PC-3 (cell line): ENCODE measurements around the gene DGKD. TPM values are rescaled to one million over a fixed set of nuclear protein-coding genes. Genes with fewer than 3 reads are reported as not detected.
A peak's percentile ranks its signal among the peaks of the same experiment; 100 is the strongest.

Source experiments
- ATAC-seq: fragments of 200-7000 bp; cut with Tn5 transposase; 2 replicates; pipeline ENCODE4 v1.9.1; 2020; ENCODE audit warnings: mild to moderate bottlenecking, moderate library complexity
- BruUV-seq: library from RNA; stranded (reverse); fragments of 400-500 nt; replicated peaks from 2 replicates; lab custom pipeline; 2021; lab: Mats Ljungman, UMichigan
- CTCF ChIA-PET: fragments of 300-600 bp; sonication (Branson Sonifier 250); formaldehyde crosslinking; loops from one replicate; lab custom pipeline; 2022; ENCODE audit warnings: antibody characterized with exemption; lab: Charles Lee
- POLR2A ChIA-PET: fragments of 300-600 bp; sonication (Branson Sonifier 250); formaldehyde crosslinking; loops from one replicate; lab custom pipeline; 2022; ENCODE audit warnings: antibody characterized with exemption; ENCODE audit not compliant: unreplicated experiment; lab: Charles Lee
- DNase-seq: peaks from one replicate; pipeline ENCODE4 v3.0.0-alpha.2; 2015
- H2AFZ ChIP-seq: fragments of 300-600 bp; sonication (generic); 2 replicates; pipeline ENCODE4 v1.6.0; 2016; ENCODE audit warnings: antibody characterized with exemption, low read length
- H3F3A ChIP-seq: fragments of 300-600 bp; sonication (generic); one replicate; pipeline ENCODE4 v1.6.0; 2017; ENCODE audit warnings: antibody characterized with exemption, low read length, control low read depth, mild to moderate bottlenecking; ENCODE audit not compliant: unreplicated experiment
- H3K27ac ChIP-seq: fragments of 300-600 bp; sonication (generic); 2 replicates; pipeline ENCODE4 v1.5.1; 2016; ENCODE audit warnings: mild to moderate bottlenecking, low read length
- H3K27me3 ChIP-seq: fragments of 300-600 bp; sonication (generic); 2 replicates; pipeline ENCODE4 v1.6.1; 2016; ENCODE audit warnings: low read length, mixed read lengths
- H3K36me3 ChIP-seq: fragments of 300-600 bp; sonication (generic); 2 replicates; pipeline ENCODE4 v1.6.1; 2016; ENCODE audit warnings: low read depth, mixed run types, low read length, mixed read lengths
- H3K4me1 ChIP-seq: fragments of 300-600 bp; sonication (generic); 2 replicates; pipeline ENCODE4 v1.5.1; 2016; ENCODE audit warnings: low read length; ENCODE audit not compliant: insufficient read depth
- H3K4me2 ChIP-seq: fragments of 300-600 bp; sonication (generic); 2 replicates; pipeline ENCODE4 v1.6.0; 2016; ENCODE audit warnings: low read length
- H3K4me3 ChIP-seq: fragments of 300-600 bp; sonication (generic); 2 replicates; pipeline ENCODE4 v1.5.1; 2016; ENCODE audit warnings: mild to moderate bottlenecking, low read length, mixed read lengths
- H3K79me2 ChIP-seq: fragments of 300-600 bp; sonication (generic); 2 replicates; pipeline ENCODE4 v1.6.1; 2017; ENCODE audit warnings: low read length, mixed read lengths
- H3K9ac ChIP-seq: fragments of 300-600 bp; sonication (generic); 2 replicates; pipeline ENCODE4 v1.6.0; 2016; ENCODE audit warnings: mild to moderate bottlenecking, low read length
- H3K9me2 ChIP-seq: fragments of 300-600 bp; sonication (generic); replicated peaks from 2 replicates; pipeline ENCODE4 v1.6.1; 2016; ENCODE audit warnings: mixed run types, low read length, mixed read lengths
- H3K9me3 ChIP-seq: fragments of 300-600 bp; sonication (generic); 2 replicates; pipeline ENCODE4 v1.6.1; 2016; ENCODE audit warnings: low read length, mixed read lengths
- H4K20me1 ChIP-seq: fragments of 300-600 bp; sonication (generic); 2 replicates; pipeline ENCODE4 v1.6.1; 2016; ENCODE audit warnings: low read length, mixed read lengths
- CTCF ChIP-seq: fragments of 300-600 bp; sonication (generic); conservative IDR thresholded peaks from 2 replicates; pipeline ENCODE4 v1.5.1; 2017; ENCODE audit warnings: antibody characterized with exemption, low read depth, mild to moderate bottlenecking, low read length
- EZH2 ChIP-seq: fragments of 300-600 bp; sonication (generic); IDR thresholded peaks from one replicate; pipeline ENCODE4 v1.6.1; 2017; ENCODE audit warnings: antibody characterized with exemption, mild to moderate bottlenecking, low read length; ENCODE audit not compliant: unreplicated experiment
- EZH2phosphoT487 ChIP-seq: fragments of 300-600 bp; sonication (generic); IDR thresholded peaks from 2 replicates; pipeline ENCODE4 v1.6.1; 2018; ENCODE audit warnings: mild to moderate bottlenecking, antibody characterized with exemption, low read length, borderline replicate concordance
- intact Hi-C: fragments of 100-400 bp; cut with micrococcal nuclease; formaldehyde crosslinking; loops from 2 replicates; pipeline ENCODE4 v1.9.0; 2023
- total RNA-seq: library from RNA; depleted of rRNA; stranded (reverse); fragments of >200 nt; gene quantifications from 2 replicates; pipeline ENCODE4 v1.2.3, GENCODE V29; 2014

Gene DGKD
- total RNA-seq, 1 experiment from 2014 or later = 23.3 TPM

- no peaks in the 10 kb centered on the region for H4K20me1 ChIP-seq
- no TSS peak for BruUV-seq
- POLR2A ChIA-PET = interaction anchor here (0.6 kb wide), 2 partner anchors 72 to 209 kb away, joined by 3 read pairs; no protein-coding TSS in a partner anchor
- H3K27me3 ChIP-seq = no peaks in the 10 kb centered on the region
- H3K9ac ChIP-seq = no peak overlapping the region
- H3F3A ChIP-seq = no peaks in the 10 kb centered on the region
- ATAC-seq = no peak
- H3K4me2 ChIP-seq = no peak overlapping the region
- intact Hi-C loops = no loop called here
- H3K9me2 ChIP-seq = no peaks in the 10 kb centered on the region
- H2AFZ ChIP-seq = no peak overlapping the region
- H3K4me1 ChIP-seq = peaks cover 39% of the 10 kb centered on the region
- CTCF ChIA-PET = no interaction called here
- no peaks in the 10 kb centered on the region for H3K9me3 ChIP-seq
- TF ChIP-seq CTCF (no peak), EZH2 (no peak), EZH2phosphoT487 (no peak)
- peaks cover 5% of the 10 kb centered on the region; the same call in 1 of the 2 replicates for H3K36me3 ChIP-seq
- no peak overlapping the region for H3K4me3 ChIP-seq
- H3K27ac ChIP-seq = no peak overlapping the region
- no peaks in the 10 kb centered on the region for H3K79me2 ChIP-seq
- DNase-seq = no peak
Observed at GRCh38 chr2:233477548-233478433, 123.5 kb downstream of the DGKD start.

GRCh38 chr2:233479616-233480489 is 125.6 kb downstream of the DGKD start:
- no peaks in the 10 kb centered on the region for H3K9me3 ChIP-seq
- no peaks in the 10 kb centered on the region for H3K9me2 ChIP-seq
- no peak for DNase-seq
- H3K27ac ChIP-seq = peak overlapping the region; percentile 77
- H2AFZ ChIP-seq = no peak overlapping the region
- no peaks in the 10 kb centered on the region for H4K20me1 ChIP-seq
- no peaks in the 10 kb centered on the region for H3K79me2 ChIP-seq
- intact Hi-C loops = loop anchor here (2.0 to 10.0 kb wide), 4 partner anchors 31 to 445 kb away; partner anchors contain the start of gene HJURP
- peaks cover 17% of the 10 kb centered on the region for H3K36me3 ChIP-seq
- no peak overlapping the region for H3K4me3 ChIP-seq
- POLR2A ChIA-PET = no interaction called here
- H3K9ac ChIP-seq = peak overlapping the region; percentile 53; the same call in 1 of the 2 replicates
- 0 out of 2 replicates have a peak overlapping the region, but pooled peaks have one; percentile 64 for H3K4me2 ChIP-seq
- no peaks in the 10 kb centered on the region for H3F3A ChIP-seq
- CTCF ChIA-PET = interaction anchor here (0.5 kb wide), 1 partner anchor 47 kb away, joined by 4 read pairs; no protein-coding TSS in a partner anchor
- no peak for TF ChIP-seq CTCF
- TF ChIP-seq EZH2phosphoT487 = no peak
- no peak for TF ChIP-seq EZH2
- H3K27me3 ChIP-seq = no peaks in the 10 kb centered on the region
- ATAC-seq = no peak
- BruUV-seq = no TSS peak
- H3K4me1 ChIP-seq = peaks cover 39% of the 10 kb centered on the region
